Measurements from ENCODE around the gene EIF3I. TPM values are rescaled to one million over a fixed set of nuclear protein-coding genes. Genes with fewer than 3 reads are reported as not detected.

Gene EIF3I
- total RNA-seq, 4 donors from 2014 or later = 121 to 172 (median 152) TPM

DNA sequence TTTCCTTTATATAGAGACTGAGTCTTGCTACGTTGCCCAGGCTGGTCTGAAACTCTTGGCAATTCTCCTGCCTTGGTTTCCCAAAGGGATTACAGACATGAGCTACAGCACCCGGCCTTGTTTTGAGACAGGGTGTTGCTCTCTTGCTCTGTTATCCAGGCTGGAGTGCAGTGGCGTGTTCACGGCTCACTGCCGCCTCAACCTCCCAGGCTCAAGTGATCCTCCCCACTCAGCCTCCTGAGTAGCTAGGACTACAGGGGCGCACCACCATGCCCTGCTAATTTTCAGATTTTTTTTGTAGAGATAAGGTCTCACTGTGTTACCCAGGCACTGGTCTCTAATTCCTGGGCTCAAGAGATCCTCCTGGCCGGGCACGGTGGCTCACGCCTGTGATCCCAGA is 43.6 kb downstream of the EIF3I start:
- no peak for DNase-seq (ENCODE audit: low spot score in 2 of 2)
- Histone ChIP-seq H3K27me3 (no peaks in the 10 kb centered on the region), H3K27ac (no peak overlapping the region), H3K9me3 (no peaks in the 10 kb centered on the region), H3K4me1 (no peaks in the 10 kb centered on the region), H3K4me3 (no peak overlapping the region), H3K36me3 (no peaks in the 10 kb centered on the region)
- TF ChIP-seq, protein P1, sequence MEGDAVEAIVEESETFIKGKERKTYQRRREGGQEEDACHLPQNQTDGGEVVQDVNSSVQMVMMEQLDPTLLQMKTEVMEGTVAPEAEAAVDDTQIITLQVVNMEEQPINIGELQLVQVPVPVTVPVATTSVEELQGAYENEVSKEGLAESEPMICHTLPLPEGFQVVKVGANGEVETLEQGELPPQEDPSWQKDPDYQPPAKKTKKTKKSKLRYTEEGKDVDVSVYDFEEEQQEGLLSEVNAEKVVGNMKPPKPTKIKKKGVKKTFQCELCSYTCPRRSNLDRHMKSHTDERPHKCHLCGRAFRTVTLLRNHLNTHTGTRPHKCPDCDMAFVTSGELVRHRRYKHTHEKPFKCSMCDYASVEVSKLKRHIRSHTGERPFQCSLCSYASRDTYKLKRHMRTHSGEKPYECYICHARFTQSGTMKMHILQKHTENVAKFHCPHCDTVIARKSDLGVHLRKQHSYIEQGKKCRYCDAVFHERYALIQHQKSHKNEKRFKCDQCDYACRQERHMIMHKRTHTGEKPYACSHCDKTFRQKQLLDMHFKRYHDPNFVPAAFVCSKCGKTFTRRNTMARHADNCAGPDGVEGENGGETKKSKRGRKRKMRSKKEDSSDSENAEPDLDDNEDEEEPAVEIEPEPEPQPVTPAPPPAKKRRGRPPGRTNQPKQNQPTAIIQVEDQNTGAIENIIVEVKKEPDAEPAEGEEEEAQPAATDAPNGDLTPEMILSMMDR (IDR thresholded peaks at IDR 0.05) = no peak
- 88% methylated on average over 9 of the region's 9 CpGs for WGBS, 2 donors

DNA sequence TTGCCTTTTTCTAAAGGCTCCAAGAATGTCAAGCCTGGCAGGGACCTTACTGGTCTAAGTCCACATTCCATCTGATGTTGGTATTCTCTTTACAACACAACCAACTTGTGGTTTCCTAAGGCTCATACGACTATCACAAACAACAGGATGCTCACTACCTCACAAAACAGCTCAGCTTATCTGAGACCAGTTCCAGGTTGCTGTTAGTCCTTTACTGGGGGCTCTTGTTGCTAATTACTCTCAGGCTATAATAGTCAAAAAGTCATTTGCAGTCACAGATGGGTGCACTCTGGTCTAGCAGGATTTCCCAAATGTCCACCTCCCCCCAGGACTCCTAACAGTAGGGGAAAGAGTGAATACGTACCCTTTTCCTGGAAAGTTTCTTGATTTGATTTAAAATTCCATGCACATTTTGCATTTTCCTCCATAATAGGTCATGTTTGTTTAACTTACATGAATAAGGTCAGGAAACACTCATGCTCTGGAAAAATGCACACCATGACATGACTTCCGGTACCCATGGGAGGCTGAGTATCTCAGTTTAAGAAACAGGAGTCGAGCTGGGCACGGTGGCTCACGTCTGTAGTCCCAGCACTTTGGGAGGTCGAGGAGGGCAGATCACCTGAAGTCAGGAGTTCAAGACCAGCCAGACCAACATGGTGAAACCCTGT is 44.8 kb downstream of the EIF3I start:
- TF ChIP-seq EP300 (IDR thresholded peaks at IDR 0.05) (no peak), POLR2A (IDR thresholded peaks at IDR 0.05) (no peak)
- TF ChIP-seq, protein P1 (IDR thresholded peaks at IDR 0.05) = no peak
- H3K4me3 ChIP-seq = no peak overlapping the region
- H3K27me3 ChIP-seq = peaks cover 0 to 3% of the 10 kb centered on the region in 2 donors
- H3K9me3 ChIP-seq = no peaks in the 10 kb centered on the region
- no peak for DNase-seq (ENCODE audit: low spot score in 2 of 2)
- 39 to 59% methylated on average over 7 of the region's 7 CpGs for WGBS, 2 donors
- H3K36me3 ChIP-seq = no peaks in the 10 kb centered on the region
- no peak overlapping the region for H3K27ac ChIP-seq
- no peaks in the 10 kb centered on the region for H3K4me1 ChIP-seq

DNA sequence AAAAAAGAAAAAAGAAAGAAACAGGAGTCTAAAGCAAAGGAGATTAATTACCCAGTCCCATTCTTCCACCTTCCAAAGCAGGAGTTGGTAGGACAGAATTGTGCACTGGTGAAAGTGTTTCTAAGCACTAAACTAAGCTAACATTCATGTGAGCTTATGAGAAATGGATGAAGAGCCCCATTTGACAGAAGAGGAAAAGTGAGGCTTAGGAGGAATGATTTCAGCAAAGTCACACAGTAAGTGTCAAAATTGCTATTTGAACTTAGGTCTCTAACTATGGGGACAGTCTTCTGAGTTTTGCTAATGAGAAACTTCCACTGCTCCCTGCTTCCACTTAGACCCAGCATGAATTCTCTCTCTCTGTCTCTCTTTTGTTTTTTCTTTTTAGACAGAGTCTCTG is 47.5 kb downstream of the EIF3I start:
- Histone ChIP-seq H3K4me3 (no peak overlapping the region), H3K4me1 (no peaks in the 10 kb centered on the region), H3K36me3 (no peaks in the 10 kb centered on the region), H3K27me3 (peaks cover 0 to 24% of the 10 kb centered on the region in 2 donors), H3K9me3 (no peaks in the 10 kb centered on the region), H3K27ac (no peak overlapping the region)
- TF ChIP-seq EP300 (IDR thresholded peaks at IDR 0.05) = no peak
- TF ChIP-seq POLR2A (IDR thresholded peaks at IDR 0.05) = no peak
- TF ChIP-seq, protein P1 (IDR thresholded peaks at IDR 0.05) = no peak
- no peak for DNase-seq (ENCODE audit: low spot score in 2 of 2)

DNA sequence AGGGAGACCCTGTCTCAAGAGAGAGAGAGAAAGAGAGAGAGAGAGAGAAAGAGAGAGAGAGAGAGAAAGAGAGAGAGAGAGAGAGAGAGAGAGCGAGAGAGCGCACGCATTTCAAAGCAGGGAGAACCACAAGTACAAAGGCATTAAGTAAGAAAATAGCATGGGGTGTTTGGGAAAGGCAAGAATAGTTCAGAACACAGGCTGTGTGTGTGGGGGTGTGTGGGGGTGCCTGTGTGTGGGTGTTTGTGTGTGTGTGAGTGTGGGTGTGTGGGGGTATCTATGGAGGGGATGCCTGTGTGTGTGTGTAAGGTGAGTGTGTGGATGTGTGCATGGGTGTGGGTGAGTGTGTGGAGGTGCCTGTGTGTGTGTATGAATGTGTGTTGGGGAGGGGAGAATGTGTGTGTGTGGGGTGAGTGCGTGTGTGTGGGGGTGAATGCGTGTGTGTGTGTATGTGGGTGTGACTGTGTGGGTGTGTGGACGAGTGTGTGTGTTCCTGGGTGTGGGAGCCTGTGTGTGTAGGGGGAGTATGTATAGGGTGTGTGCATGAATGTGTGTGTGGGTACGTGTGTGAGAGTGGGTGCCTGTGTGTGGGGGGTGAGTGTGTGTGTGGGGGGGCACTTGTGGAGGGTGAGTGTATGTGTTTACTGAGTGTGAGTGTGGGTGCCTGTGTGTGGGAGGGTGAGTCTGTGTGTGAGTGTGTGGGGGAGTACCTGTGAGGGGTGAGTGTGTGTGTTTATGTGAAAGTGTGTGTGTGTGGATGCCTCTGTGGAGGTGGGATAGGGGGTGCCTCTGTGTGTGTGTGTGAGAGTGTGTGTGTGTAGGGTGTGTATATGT is 50.6 kb downstream of the EIF3I start:
- TF ChIP-seq, protein P1 (IDR thresholded peaks at IDR 0.05) = no peak
- no peak for TF ChIP-seq EP300 (IDR thresholded peaks at IDR 0.05)
- TF ChIP-seq POLR2A (IDR thresholded peaks at IDR 0.05) = no peak
- H3K4me1 ChIP-seq = peaks cover 0 to 4% (median 0%) of the 10 kb centered on the region in 4 donors
- H3K9me3 ChIP-seq = no peaks in the 10 kb centered on the region
- H3K27me3 ChIP-seq = peaks cover 0 to 45% of the 10 kb centered on the region in 2 donors
- no peak for DNase-seq (ENCODE audit: low spot score in 2 of 2)
- no peak overlapping the region for H3K27ac ChIP-seq
- 49 to 58% methylated on average over 7 of the region's 7 CpGs for WGBS, 2 donors
- no peak overlapping the region for H3K4me3 ChIP-seq
- H3K36me3 ChIP-seq = no peaks in the 10 kb centered on the region

Data from tibial nerve (tissue), 4 donors.